SK-N-MC (cell line): ENCODE measurements around the gene CRKL.

Experiments used
- DNase-seq: peaks from one replicate; pipeline ENCODE4 v3.0.0-alpha.2; 2011; ENCODE audit warnings: low read depth, low spot score
- H3K27ac ChIP-seq: fragments of 200-600 bp; sonication (generic); 2 replicates; pipeline ENCODE4 v1.5.1; 2016; ENCODE audit warnings: mixed run types
- H3K36me3 ChIP-seq: fragments of 200-600 bp; sonication (generic); 2 replicates; pipeline ENCODE4 v1.6.1; 2017; ENCODE audit warnings: antibody characterized with exemption, low read length, mixed read lengths; ENCODE audit not compliant: insufficient read depth
- H3K4me3 ChIP-seq: fragments of 200-600 bp; sonication (generic); 2 replicates; pipeline ENCODE4 v1.5.1; 2016
- H3K9ac ChIP-seq: fragments of 200-600 bp; sonication (generic); 2 replicates; pipeline ENCODE4 v1.8.0; 2017; ENCODE audit warnings: mixed run types, mixed read lengths; ENCODE audit not compliant: insufficient read length
- H3K9me3 ChIP-seq: fragments of 200-600 bp; sonication (generic); 2 replicates; pipeline ENCODE4 v1.6.1; 2017; ENCODE audit warnings: low read depth, mild to moderate bottlenecking, antibody characterized with exemption, low read length, moderate library complexity, mixed read lengths
- EZH2 ChIP-seq: fragments of 200-600 bp; sonication (generic); IDR thresholded peaks from one replicate; pipeline ENCODE4 v1.6.1; 2017; ENCODE audit warnings: antibody characterized with exemption
- FOXP2 ChIP-seq: optimal IDR thresholded peaks from 2 replicates; pipeline ENCODE3; 2011; ENCODE audit warnings: mild to moderate bottlenecking, moderate library complexity; ENCODE audit not compliant: insufficient read depth; ENCODE audit errors: extremely low read length, control extremely low read depth
- POLR2AphosphoS5 ChIP-seq: IDR thresholded peaks from 2 replicates; pipeline ENCODE4 v1.6.1; 2012; ENCODE audit warnings: mild to moderate bottlenecking, low read depth, low read length, borderline replicate concordance

CRKL gene

GRCh38 chr22:20962491-20962945 lies 45.3 kb downstream of the CRKL start:
- H3K27ac ChIP-seq: no peak overlapping the region
- H3K36me3 ChIP-seq: no peaks in the 10 kb centered on the region
- no peak overlapping the region for H3K4me3 ChIP-seq
- no peak overlapping the region for H3K9ac ChIP-seq
- TF ChIP-seq EZH2: no peak
- no peak for TF ChIP-seq POLR2AphosphoS5
- no peak for TF ChIP-seq FOXP2
- no peak for DNase-seq
- no peaks in the 10 kb centered on the region for H3K9me3 ChIP-seq

- no peaks in the 10 kb centered on the region for H3K36me3 ChIP-seq
- H3K27ac ChIP-seq: no peak overlapping the region
- no peak overlapping the region for H3K4me3 ChIP-seq
- DNase-seq: no peak
- TF ChIP-seq FOXP2 (no peak), POLR2AphosphoS5 (no peak), EZH2 (no peak)
- no peak overlapping the region for H3K9ac ChIP-seq
- no peaks in the 10 kb centered on the region for H3K9me3 ChIP-seq
These were observed 46.2 kb downstream of the CRKL start for GRCh38 chr22:20963201-20964052.

DNA sequence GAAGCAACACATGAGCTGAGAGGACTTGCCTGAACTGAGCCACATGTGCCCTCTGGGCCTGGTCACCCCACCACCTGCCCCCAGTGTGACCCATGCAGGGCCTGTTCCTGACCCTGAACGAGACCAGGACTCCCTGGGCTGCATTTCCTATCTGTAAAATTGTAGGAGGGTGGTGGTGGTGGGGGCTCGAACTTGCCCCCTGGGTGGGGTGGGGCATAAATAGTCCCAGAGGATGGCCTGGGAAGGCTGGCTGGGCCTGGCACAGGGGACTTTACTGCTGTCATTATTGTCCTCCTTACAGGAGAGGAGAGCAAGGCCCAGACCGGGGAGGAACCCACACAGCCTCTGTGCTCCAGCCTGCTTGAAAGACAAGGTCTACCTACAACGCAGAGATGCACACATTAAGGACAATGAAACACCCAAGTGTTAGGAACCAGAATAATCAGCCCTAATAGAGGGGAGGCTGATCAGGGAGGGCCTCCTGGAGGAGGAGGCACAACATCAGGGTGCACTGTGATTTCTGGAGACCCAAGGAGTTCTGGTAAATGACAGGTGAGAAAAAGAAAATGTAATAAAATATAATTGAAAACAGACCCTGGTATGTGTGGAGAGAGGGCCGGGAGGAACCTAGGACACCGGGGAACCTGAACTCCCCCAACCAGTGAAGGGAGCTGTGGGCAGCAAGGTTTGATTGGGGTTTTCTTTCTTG lies 47.0 kb downstream of the CRKL start:
- DNase-seq: no peak
- no peak overlapping the region for H3K4me3 ChIP-seq
- no peak for TF ChIP-seq FOXP2
- H3K9ac ChIP-seq: no peak overlapping the region
- H3K36me3 ChIP-seq: no peaks in the 10 kb centered on the region
- H3K9me3 ChIP-seq: no peaks in the 10 kb centered on the region
- H3K27ac ChIP-seq: no peak overlapping the region

- no peak overlapping the region for H3K4me3 ChIP-seq
- no peak overlapping the region for H3K27ac ChIP-seq
- DNase-seq: no peak
- no peaks in the 10 kb centered on the region for H3K36me3 ChIP-seq
- no peaks in the 10 kb centered on the region for H3K9me3 ChIP-seq
- no peak overlapping the region for H3K9ac ChIP-seq
- TF ChIP-seq EZH2: no peak
- no peak for TF ChIP-seq POLR2AphosphoS5
- no peak for TF ChIP-seq FOXP2
These were observed 47.5 kb downstream of the CRKL start for GRCh38 chr22:20964799-20965103.

GRCh38 chr22:20965104-20965887 lies 48.1 kb downstream of the CRKL start:
- no peaks in the 10 kb centered on the region for H3K36me3 ChIP-seq
- no peak overlapping the region for H3K9ac ChIP-seq
- TF ChIP-seq EZH2 (no peak), POLR2AphosphoS5 (no peak), FOXP2 (no peak)
- H3K27ac ChIP-seq: no peak overlapping the region
- no peak overlapping the region for H3K4me3 ChIP-seq
- no peak for DNase-seq
- no peaks in the 10 kb centered on the region for H3K9me3 ChIP-seq

GRCh38 chr22:20965888-20966855 lies 49.0 kb downstream of the CRKL start:
- H3K36me3 ChIP-seq: no peaks in the 10 kb centered on the region
- no peak for DNase-seq
- no peak overlapping the region for H3K27ac ChIP-seq
- H3K9me3 ChIP-seq: no peaks in the 10 kb centered on the region
- no peak overlapping the region for H3K4me3 ChIP-seq
- no peak overlapping the region for H3K9ac ChIP-seq
- TF ChIP-seq EZH2: no peak
- no peak for TF ChIP-seq FOXP2
- TF ChIP-seq POLR2AphosphoS5: no peak

DNA sequence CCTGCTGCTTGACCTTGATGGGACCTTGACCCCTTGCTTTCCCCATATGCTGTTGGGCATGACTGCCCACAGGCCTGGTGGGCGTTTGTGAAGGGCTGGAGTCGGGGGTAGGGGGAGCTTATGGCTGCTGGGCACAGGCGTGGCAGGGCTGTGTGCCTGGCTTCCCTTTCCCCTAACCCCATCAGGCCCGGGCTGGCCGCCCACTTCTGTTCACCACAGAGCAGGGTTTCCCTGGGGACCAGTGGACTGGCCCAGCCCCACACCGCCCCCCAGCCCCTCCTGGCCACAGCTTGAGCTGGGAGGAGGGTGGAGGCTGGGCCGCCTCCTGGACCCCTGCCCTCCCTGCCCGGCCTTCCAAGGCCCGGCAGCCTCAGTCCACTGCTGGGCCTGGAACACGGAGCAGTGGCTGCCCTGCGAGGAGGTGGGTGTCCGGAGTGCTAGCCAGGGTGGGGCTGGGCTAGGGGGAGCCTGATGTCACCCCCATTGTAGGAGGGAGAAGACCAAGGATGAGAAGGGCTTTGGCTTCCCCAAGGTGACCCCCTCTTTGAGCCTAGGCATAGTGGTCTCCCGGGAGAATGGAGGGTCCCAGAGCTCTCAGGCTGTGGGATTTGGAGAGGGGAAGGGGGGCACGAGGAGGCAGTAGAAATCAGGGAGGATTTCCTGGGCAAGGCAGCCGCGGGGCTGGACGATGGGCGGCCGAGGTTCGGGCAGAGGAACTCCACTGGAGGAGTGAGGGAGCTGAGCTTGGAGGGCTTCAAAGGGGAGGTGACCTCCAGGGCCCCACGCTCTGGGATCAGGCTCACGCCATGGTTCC lies 49.9 kb downstream of the CRKL start, which contains the start of gene AIFM3:
AIFM3 (plus strand) TSS at position 373 of the 814 bp plus-strand sequence. CDS start 690 bp downstream, outside the sequence.
- no peak within 1 kb of the TSS for H3K4me3 ChIP-seq
- no peaks in the 10 kb centered on the region for H3K9me3 ChIP-seq

More for the DNA sequence above, 49.9 kb downstream of the CRKL start, which contains the start of gene AIFM3:
- Histone ChIP-seq H3K27ac (no peak within 1 kb of the TSS), H3K9ac (no peak within 1 kb of the TSS), H3K36me3 (no peaks in the 10 kb centered on the region)
- TF ChIP-seq EZH2: no peak
- no peak for TF ChIP-seq POLR2AphosphoS5
- TF ChIP-seq FOXP2: no peak
- no peak for DNase-seq
